GM18502 (cell line): ENCODE data around the gene UBA6.

Experiments
- ATAC-seq: cut with Tn5 transposase; IDR thresholded peaks from one replicate; pipeline ENCODE4 v1.9.1; 2021; ENCODE audit warnings: mild to moderate bottlenecking; ENCODE audit not compliant: unreplicated experiment, poor library complexity

UBA6 gene

DNA sequence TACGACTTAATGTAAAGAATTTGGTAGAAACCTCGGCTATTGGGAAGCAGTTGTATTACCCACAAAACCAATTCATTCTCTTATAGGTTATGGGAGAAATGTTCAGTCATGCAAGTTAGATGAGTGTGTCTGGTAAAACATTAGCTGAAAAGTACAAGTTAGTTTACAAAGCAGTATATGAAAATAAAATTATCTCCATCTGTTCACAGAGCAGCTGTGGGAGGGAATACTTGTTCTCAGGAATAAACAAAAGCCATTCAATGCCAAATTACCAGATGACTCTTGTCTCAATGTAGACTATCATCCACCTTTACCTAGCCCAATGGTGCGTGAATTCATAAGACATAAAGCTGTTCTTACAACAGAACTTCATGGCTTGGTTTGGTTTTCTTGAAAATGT, 113.8 kb downstream of the UBA6 start:
- ATAC-seq: no peak

DNA sequence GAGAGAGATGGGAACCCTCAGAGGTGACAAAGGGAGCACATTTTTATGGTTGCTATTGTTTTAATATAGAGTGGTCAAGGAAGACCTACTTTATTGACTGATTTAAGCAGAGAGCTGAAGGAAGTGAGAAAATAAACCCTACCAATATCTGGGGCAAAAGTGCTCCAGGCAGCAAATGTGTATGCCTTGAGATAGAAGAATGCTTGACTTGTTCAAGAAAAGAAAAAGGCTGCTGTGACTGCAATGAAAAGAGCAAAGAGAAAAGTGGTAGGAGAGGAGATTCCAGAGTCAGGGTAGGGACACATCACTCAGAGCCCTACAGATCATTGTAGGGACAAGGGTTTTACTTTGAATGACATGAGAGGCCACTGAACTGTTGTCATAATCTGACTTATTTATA, 116.5 kb downstream of the UBA6 start:
- no peak for ATAC-seq

DNA sequence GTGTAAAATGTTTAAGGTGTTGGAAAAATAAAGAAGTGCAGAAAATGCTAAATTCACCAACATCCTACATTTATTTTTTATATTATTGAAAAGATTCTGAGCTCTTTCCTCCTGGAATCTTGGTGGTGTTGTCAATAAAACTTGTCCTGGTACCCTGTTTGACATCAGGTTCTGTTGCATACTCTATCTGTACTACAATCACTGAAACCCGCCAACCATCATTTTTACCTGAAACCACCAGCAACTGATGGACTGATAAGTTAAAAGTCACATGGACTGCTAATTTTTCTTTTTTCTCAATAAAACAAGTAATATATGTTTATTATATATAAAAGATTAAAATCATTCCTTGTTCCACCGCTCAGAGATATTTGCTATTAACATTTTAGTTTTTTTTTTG, 119.0 kb downstream of the UBA6 start:
- peak; percentile 23 for ATAC-seq

DNA sequence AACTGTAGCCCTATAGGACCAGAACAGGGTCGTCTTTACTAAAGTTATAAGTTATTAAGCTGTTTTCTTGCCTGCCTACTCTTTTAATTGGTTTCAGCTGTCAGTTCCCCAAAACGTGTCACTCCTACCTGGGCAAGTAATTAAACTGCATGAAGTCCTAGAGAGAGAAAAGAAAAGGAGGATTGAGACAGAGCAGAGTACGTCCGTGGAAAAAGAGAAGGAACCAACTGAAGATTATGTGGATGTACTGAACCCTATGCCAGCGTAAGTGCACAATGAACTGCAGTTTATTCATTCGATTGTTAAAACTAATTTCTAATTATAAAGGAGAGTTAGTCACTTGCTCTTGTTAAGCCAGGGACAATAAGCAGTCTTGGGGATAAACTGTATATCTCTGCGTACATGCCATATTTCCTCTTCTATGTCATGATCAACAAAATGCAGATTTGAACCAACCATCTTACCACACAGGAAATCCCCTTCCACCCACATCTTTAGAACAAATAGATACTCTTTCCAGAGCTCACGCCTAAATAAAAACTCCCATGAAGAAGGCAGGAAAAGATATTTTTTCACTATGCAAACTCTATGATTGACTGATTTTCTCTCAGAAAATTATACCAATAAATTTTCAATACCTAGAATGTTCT, 119.6 kb downstream of the UBA6 start:
- ATAC-seq: peak; percentile 61

DNA sequence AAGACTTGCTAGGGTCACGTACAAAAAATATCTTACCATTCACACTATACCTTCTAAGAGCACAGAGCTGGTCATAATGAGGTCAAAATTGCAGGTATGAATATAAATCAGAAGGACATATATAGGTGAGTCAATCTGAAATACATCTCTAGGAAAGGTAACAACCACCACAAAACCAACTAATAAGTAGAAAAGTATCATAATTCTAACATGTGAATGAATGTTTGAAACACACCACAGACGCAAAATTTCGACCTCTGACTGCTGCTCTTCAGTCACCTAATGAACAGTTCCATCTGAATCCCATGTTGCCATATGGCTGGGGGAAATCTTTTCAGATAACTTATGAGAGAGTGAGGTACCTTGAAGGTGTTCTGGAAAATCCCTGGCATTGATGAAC, 120.4 kb downstream of the UBA6 start:
- ATAC-seq: peak; percentile 27

DNA sequence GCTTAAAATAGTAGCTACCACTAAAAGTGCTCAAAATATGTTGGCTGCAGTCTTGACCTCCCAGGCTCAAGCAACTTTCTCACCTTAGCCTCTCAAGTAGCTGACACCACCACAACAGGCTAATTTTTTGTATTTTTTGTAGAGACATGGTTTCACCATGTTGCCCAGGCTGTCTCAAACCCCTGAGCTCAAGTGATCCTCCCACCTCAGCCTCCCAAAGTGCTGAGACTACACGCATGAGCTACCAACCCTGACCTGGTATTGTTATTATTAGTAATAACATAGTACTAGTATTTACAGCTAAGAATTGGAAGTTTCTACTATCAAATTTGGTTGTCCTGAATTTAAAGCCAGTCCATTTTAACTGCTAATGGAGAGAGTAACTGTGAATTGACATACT, 124.4 kb downstream of the UBA6 start:
- peak; percentile 42 for ATAC-seq

DNA sequence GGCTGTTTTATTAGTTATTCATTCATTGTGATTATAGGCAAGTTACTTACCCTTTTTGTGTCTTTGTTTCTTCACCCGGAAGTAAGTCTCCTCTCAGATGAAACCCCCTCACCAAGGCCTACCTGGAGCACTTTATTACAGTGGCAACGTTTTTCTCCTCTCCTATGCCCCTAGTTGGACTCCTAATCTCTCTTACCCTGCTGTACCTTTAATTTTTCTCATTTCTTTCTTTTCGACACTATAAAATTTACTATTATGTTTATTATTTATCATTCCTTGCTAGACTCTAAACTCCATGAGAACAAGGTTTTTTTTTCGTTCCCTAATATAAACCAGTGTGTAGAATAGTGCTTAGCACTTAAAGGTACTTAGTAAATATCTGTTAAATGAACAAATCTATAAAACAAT, 124.9 kb downstream of the UBA6 start:
- ATAC-seq: no peak

DNA sequence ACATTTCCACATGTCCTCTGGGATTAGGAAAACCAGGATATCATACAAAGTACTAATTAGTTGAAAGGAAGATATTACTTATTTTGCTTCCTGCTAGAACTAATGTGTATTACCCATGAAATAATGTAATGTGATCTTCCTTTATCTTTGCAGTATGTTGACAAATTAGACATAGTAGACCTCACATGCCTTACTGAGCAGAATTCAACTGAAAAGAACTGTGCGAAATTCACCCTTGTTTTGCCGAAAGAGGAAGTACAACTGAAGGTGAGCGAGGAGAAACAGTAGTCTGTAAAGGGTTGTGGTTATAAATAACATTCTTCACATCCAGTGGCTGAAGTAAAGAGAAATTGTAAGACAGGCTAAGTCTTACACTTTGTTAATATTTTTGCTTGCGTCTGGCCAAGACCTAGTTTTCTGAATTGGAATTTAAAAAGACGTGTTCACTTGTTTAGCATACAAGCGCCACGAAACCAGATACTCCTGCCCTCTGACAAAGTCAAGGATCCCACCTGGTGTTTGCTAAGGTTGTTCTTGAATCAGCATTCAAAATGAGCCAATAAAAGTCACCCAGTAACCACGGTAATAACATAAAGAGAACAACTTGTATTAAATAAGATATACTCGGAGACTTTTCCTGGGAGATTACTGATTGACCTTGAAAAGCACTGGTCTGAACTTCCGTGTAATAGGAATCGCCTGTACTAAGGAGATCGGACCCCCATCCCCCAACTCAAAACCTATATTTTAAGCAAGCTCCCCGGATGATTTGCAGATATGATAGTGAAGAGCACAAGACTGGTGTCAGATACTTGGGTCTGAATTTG, 125.5 kb downstream of the UBA6 start:
- ATAC-seq: peak; percentile 91

DNA sequence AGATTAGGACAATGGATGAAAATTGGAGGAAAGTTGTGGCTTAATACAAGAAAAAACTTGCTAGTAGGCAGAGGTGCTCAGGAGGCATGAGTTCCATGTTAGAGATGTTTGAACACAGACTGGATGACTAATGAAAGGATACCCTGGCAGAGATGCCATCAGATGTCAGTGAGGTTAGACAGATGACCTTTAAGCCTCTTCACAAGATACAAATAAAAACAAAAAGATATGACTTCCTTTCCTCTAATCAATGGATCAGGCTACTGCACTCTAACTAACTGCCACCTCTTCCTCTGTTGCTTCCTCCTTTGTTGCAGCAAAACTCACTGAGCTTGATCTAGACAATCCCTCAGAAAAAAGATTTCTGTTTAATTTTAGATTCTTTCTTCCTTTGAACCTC, 127.8 kb downstream of the UBA6 start:
- no peak for ATAC-seq

DNA sequence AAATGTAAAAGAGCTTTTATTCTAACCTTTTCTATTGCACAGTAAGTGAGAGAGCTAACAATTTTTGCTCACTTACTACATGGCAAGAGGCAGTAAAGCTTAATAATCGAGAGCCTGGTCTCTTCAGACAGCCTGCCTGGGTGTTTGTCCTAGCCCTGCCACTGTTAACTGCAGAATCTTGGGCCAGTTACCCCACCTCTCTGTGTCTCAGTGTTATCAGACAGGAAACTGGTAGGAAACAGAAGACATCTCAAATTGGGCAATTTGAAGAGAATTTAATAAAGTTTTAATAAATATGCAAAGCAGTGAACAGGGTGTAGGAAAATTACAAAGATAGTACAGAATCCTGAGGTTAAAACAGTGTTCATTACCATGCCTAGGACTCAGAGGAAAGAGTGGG, 129.0 kb downstream of the UBA6 start:
- ATAC-seq: no peak

DNA sequence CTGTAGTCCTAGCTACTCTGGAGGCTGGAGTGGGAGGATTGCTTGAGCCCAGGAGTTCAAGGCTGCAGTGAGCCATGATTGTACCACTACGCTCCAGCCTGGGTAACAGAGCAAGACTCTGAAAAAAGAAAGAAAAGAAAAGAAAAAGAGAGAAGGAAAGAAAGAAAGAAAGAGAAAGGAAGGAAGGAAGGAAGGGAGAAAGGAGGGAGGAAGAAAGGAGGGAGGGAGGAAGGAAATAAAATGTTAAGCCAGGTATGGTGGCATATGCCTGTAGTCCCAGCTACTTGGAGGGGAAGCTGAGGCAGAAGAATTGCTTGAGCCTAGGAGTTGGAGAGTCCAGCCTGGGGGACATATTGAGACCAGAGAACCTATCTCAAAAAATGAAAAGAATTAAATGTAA, 130.4 kb downstream of the UBA6 start:
- no peak for ATAC-seq

DNA sequence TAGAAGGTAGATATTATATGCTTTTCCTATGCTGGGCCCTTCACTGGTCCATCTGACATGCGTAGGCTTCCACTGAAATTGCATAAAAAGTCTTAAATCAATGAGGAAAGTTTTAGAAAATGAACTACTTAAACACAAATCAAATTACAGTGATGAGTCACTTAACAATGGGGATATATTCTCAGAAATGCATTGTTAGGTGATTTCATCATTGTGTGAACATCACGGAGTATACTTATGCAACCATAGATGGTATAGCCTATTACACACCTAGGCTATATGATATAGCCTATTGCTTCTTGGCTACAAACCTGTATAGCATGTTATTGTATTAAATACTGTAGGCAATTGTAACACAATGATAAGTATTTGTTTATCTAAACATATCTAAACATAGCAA, 132.1 kb downstream of the UBA6 start:
- no peak for ATAC-seq

DNA sequence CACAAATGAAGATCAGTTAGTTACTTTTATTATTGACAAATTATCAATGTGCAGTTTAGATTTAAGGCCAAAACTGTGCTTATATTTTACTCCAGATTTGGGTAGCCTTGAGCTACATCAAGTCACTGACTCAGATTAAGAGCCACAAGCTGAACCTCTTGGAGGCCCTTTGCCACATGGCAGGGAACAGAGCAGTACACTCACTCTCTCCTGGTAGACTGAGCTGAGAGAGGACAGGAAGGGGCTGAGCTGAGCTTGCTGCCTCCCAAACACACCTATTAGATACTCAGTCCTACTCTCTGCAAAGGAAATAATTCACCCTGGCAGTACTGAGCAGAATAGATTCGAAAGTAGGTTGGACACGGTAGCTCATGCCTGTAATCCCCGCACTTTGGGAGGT, 134.6 kb downstream of the UBA6 start:
- no peak for ATAC-seq

DNA sequence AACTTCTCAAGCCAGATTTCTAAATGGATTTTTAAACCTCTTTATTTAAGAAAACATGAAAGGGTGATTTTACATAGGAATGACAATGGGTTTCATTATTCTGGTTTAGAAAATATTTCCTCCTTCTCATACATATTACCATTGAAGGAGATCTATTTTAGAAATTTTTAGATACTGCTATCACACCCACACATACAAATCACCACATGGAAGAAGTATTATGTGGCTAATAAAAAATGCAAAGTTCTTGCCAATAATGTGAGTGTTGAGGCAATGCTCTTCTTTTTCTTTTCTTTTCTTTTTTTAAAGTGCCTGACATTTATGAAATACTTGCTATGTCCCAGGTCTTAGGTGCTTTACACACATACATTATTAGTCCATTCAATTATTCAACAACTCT, 135.7 kb downstream of the UBA6 start:
- ATAC-seq: no peak
